ENCODE data around the gene DDX46.

The DDX46 gene

DNA sequence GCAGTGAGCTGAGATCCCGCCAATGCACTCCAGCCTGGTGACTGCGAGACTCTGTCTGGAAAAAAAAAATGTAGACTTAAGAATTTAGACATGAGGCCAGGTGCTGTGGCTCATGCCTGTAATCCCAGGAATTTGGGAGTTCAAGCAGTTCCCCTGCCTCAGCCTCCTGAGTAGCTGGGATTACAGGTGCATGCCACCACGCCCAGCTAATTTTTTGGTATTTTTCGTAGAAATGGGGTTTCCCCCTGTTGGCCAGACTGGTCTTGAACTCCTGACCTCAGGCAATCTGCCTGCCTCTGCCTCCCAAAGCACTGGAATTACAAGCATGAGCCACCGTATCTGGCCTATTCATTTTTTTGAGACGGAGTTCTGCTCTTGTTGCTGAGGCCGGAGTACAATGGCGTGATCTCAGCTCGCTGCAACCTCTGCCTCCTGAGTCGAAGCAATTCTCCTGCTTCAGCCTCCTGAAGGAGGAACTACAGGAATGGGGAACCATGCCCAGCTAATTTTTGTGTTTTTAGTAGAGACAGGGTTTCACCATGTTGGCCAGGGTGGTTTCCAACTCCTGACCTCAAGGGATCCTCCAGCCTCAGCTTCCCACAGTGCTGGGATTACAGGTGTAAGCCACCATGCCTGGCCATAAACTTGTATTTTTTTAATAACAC lies 14.0 kb downstream of the DDX46 start:
- Histone ChIP-seq H3K27ac (ENCODE audit: low read length) (no peak overlapping the region), H3K9ac (ENCODE audit: low read length) (no peak overlapping the region), H2AFZ (ENCODE audit: low read depth, low read length) (no peak overlapping the region), H3K79me2 (ENCODE audit: low read length) (no peaks in the 10 kb centered on the region), H3K9me3 (ENCODE audit: insufficient read depth, low read length) (no peaks in the 10 kb centered on the region), H4K20me1 (ENCODE audit: insufficient read depth, low read length) (no peaks in the 10 kb centered on the region), H3K4me2 (ENCODE audit: low read length) (no peak overlapping the region), H3K36me3 (replicated peaks; ENCODE audit: low read depth, low read length) (peaks cover 17% of the 10 kb centered on the region), H3K4me3 (ENCODE audit: low read length) (no peak overlapping the region), H3K27me3 (ENCODE audit: low read depth, low read length) (no peaks in the 10 kb centered on the region), H3K4me1 (ENCODE audit: low read length) (peaks cover 6% of the 10 kb centered on the region)
- no peak for TF ChIP-seq EZH2phosphoT487 (IDR thresholded peaks at IDR 0.05; ENCODE audit: low read depth)
- TF ChIP-seq, protein P1, sequence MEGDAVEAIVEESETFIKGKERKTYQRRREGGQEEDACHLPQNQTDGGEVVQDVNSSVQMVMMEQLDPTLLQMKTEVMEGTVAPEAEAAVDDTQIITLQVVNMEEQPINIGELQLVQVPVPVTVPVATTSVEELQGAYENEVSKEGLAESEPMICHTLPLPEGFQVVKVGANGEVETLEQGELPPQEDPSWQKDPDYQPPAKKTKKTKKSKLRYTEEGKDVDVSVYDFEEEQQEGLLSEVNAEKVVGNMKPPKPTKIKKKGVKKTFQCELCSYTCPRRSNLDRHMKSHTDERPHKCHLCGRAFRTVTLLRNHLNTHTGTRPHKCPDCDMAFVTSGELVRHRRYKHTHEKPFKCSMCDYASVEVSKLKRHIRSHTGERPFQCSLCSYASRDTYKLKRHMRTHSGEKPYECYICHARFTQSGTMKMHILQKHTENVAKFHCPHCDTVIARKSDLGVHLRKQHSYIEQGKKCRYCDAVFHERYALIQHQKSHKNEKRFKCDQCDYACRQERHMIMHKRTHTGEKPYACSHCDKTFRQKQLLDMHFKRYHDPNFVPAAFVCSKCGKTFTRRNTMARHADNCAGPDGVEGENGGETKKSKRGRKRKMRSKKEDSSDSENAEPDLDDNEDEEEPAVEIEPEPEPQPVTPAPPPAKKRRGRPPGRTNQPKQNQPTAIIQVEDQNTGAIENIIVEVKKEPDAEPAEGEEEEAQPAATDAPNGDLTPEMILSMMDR (IDR thresholded peaks at IDR 0.05; ENCODE audit: low read depth, low read length): no peak

DNA sequence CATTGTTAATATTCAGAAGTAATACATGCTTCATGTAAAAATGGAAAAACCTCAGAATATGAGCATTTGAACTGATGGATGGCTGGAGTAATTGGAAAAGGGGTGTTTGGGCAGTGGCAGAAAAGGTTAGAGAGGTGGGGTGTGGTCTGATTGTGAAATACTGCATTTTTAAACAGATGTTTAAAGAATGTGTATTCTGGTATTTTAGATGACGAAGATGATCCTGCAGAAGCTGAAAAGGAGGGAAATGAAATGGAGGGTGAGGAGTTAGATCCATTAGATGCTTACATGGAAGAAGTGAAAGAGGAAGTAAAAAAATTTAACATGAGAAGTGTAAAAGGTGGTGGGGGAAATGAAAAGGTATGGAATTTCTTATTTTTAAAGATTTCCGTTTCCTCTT lies 18.8 kb downstream of the DDX46 start:
- Histone ChIP-seq H3K4me2 (ENCODE audit: low read length) (no peak overlapping the region), H3K4me1 (ENCODE audit: low read length) (peaks cover 8% of the 10 kb centered on the region), H3K9ac (ENCODE audit: low read length) (no peak overlapping the region), H3K4me3 (ENCODE audit: low read length) (no peak overlapping the region), H2AFZ (ENCODE audit: low read depth, low read length) (no peak overlapping the region), H3K27ac (ENCODE audit: low read length) (peak overlapping the region; percentile 28; the same call in 1 of the 2 replicates), H3K9me3 (ENCODE audit: insufficient read depth, low read length) (no peaks in the 10 kb centered on the region), H3K79me2 (ENCODE audit: low read length) (no peaks in the 10 kb centered on the region), H4K20me1 (ENCODE audit: insufficient read depth, low read length) (no peaks in the 10 kb centered on the region), H3K36me3 (replicated peaks; ENCODE audit: low read depth, low read length) (peaks cover 29% of the 10 kb centered on the region), H3K27me3 (ENCODE audit: low read depth, low read length) (no peaks in the 10 kb centered on the region)
- TF ChIP-seq, protein P1 (IDR thresholded peaks at IDR 0.05; ENCODE audit: low read depth, low read length): no peak
- TF ChIP-seq EZH2phosphoT487 (IDR thresholded peaks at IDR 0.05; ENCODE audit: low read depth): no peak

GRCh38 chr5:134784241-134784920 lies 25.8 kb downstream of the DDX46 start:
- Histone ChIP-seq H3K4me3 (ENCODE audit: low read length) (no peak overlapping the region), H3K36me3 (replicated peaks; ENCODE audit: low read depth, low read length) (peaks cover 21% of the 10 kb centered on the region), H3K27ac (ENCODE audit: low read length) (no peak overlapping the region), H3K27me3 (ENCODE audit: low read depth, low read length) (no peaks in the 10 kb centered on the region), H3K4me2 (ENCODE audit: low read length) (no peak overlapping the region), H4K20me1 (ENCODE audit: insufficient read depth, low read length) (no peaks in the 10 kb centered on the region), H3K9me3 (ENCODE audit: insufficient read depth, low read length) (no peaks in the 10 kb centered on the region), H3K9ac (ENCODE audit: low read length) (no peak overlapping the region), H2AFZ (ENCODE audit: low read depth, low read length) (no peak overlapping the region), H3K79me2 (ENCODE audit: low read length) (no peaks in the 10 kb centered on the region), H3K4me1 (ENCODE audit: low read length) (no peaks in the 10 kb centered on the region)
- no peak for TF ChIP-seq EZH2phosphoT487 (IDR thresholded peaks at IDR 0.05; ENCODE audit: low read depth)
- TF ChIP-seq, protein P1 (IDR thresholded peaks at IDR 0.05; ENCODE audit: low read depth, low read length): no peak; the same call in 1 of the 2 replicates

- Histone ChIP-seq H3K27me3 (ENCODE audit: low read depth, low read length) (no peaks in the 10 kb centered on the region), H3K9me3 (ENCODE audit: insufficient read depth, low read length) (no peaks in the 10 kb centered on the region), H4K20me1 (ENCODE audit: insufficient read depth, low read length) (no peaks in the 10 kb centered on the region), H3K4me2 (ENCODE audit: low read length) (no peak overlapping the region), H3K4me1 (ENCODE audit: low read length) (no peaks in the 10 kb centered on the region), H3K9ac (ENCODE audit: low read length) (no peak overlapping the region), H3K27ac (ENCODE audit: low read length) (no peak overlapping the region), H3K4me3 (ENCODE audit: low read length) (no peak overlapping the region), H3K79me2 (ENCODE audit: low read length) (no peaks in the 10 kb centered on the region), H2AFZ (ENCODE audit: low read depth, low read length) (no peak overlapping the region), H3K36me3 (replicated peaks; ENCODE audit: low read depth, low read length) (peaks cover 24% of the 10 kb centered on the region)
- no peak for TF ChIP-seq EZH2phosphoT487 (IDR thresholded peaks at IDR 0.05; ENCODE audit: low read depth)
- TF ChIP-seq, protein P1 (IDR thresholded peaks at IDR 0.05; ENCODE audit: low read depth, low read length): no peak
Measured at GRCh38 chr5:134784946-134785620, 26.5 kb downstream of the DDX46 start.
